HAP-1 (cell line): ENCODE data around the gene FOXJ3.

Source experiments
- DNase-seq, 2 experiments: peaks; one replicate each; pipeline ENCODE4 v3.0.0-alpha.2; 2016 to 2020; ENCODE audit warnings: low spot score in 2 of 2
- H3K27me3 ChIP-seq: fragments of 250-450 bp; sonication (Bioruptor Pico); 2 replicates; pipeline ENCODE4 v1.5.1; 2020; ENCODE audit warnings: low read depth, mild to moderate bottlenecking, moderate library complexity
- H3K36me3 ChIP-seq: fragments of 250-450 bp; sonication (Bioruptor Pico); replicated peaks from 2 replicates; pipeline ENCODE4 v1.5.1; 2020; ENCODE audit warnings: mild to moderate bottlenecking
- H3K4me1 ChIP-seq: fragments of 250-450 bp; sonication (Bioruptor Pico); 2 replicates; pipeline ENCODE4 v1.5.1; 2020; ENCODE audit warnings: mild to moderate bottlenecking
- H3K4me3 ChIP-seq: fragments of 250-450 bp; sonication (Bioruptor Pico); 2 replicates; pipeline ENCODE4 v1.5.1; 2020; ENCODE audit warnings: mild to moderate bottlenecking, moderate library complexity
- H3K9me3 ChIP-seq: fragments of 250-450 bp; sonication (Bioruptor Pico); 2 replicates; pipeline ENCODE4 v1.5.1; 2020; ENCODE audit warnings: mild to moderate bottlenecking, moderate library complexity
- in situ Hi-C: fragments of 300-500 bp; cut with MboI; formaldehyde crosslinking; loops from 3 replicates; pipeline ENCODE4 v1.14.3; 2020; ENCODE audit warnings: low sequenced_read_pairs, inconsistent platforms, mixed read lengths

FOXJ3 gene

DNA sequence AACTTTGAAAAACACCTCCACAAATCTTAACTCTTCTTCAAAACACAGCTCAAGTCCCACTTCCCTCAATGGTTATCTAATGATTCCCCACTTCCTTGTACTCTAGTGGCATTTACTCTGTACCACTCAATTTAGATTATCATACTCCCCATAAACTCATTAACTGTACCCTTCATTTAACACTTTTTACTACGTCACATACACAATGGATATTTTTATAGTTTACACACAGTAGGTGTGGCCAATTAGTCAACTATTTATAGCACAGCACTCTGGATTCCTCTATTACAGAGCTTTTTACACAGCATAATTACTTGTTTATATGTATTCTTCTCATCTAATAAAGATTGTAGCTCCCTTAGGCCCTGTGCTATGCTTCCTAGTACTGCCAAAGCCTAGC lies 62.1 kb downstream of the FOXJ3 start:
- Histone ChIP-seq H3K4me3 (no peak overlapping the region), H3K36me3 (peaks cover 5% of the 10 kb centered on the region), H3K27me3 (no peaks in the 10 kb centered on the region), H3K9me3 (no peaks in the 10 kb centered on the region), H3K4me1 (no peaks in the 10 kb centered on the region)
- in situ Hi-C loops: no loop called here
- no peak for DNase-seq

DNA sequence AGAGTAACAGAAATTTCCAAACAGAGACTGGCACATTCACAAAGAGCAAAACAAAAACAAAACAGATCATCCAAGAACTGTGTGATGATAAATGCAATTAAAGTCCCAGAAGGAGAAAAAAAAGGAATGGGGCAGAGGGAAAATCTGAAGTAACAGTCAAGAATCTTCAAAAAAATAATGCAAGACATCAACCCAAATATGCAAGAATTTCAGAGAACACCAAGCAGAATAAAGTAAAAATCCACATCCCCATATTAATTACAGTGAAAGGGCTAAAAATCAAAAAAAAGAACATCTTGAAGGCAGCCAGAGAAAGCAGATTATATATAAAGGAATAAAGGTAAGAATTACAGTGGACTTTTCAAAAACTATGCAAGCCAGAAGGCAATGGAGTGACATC lies 67.1 kb downstream of the FOXJ3 start:
- H3K4me1 ChIP-seq: no peaks in the 10 kb centered on the region
- in situ Hi-C loops: no loop called here
- no peaks in the 10 kb centered on the region for H3K9me3 ChIP-seq
- no peaks in the 10 kb centered on the region for H3K27me3 ChIP-seq
- no peaks in the 10 kb centered on the region; the same call in none of the 2 replicates for H3K36me3 ChIP-seq
- H3K4me3 ChIP-seq: no peak overlapping the region
- no peak for DNase-seq

GRCh38 chr1:42266253-42267135 lies 68.5 kb downstream of the FOXJ3 start:
- no peaks in the 10 kb centered on the region; the same call in none of the 2 replicates for H3K36me3 ChIP-seq
- no peak overlapping the region for H3K4me3 ChIP-seq
- in situ Hi-C loops: no loop called here
- peaks cover 2% of the 10 kb centered on the region for H3K4me1 ChIP-seq
- no peaks in the 10 kb centered on the region for H3K9me3 ChIP-seq
- no peaks in the 10 kb centered on the region for H3K27me3 ChIP-seq
- no peak for DNase-seq

- no peaks in the 10 kb centered on the region for H3K9me3 ChIP-seq
- in situ Hi-C loops: no loop called here
Observed at GRCh38 chr1:42264511-42265190, 70.4 kb downstream of the FOXJ3 start.

DNA sequence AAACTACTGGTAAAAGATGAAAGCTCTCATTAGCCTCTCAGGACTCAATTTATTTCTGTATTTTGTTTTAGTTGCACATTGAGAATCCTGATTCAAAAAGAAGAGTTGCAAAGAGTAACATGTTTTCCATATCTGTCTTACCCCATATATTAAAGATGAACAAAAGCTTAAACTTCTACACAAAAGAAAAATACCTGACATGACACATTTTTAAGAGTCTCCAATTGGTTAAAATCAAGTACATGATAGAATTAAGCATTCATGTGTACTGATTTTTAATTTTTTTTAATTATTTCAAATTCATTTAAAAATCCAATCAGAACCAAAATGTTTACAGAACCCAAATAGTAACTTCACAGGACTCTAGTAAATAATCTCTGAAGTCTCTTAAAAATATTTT lies 72.0 kb downstream of the FOXJ3 start:
- H3K36me3 ChIP-seq: no peaks in the 10 kb centered on the region; the same call in none of the 2 replicates
- DNase-seq: no peak
- H3K9me3 ChIP-seq: no peaks in the 10 kb centered on the region
- in situ Hi-C loops: no loop called here
- H3K27me3 ChIP-seq: no peaks in the 10 kb centered on the region
- no peak overlapping the region for H3K4me3 ChIP-seq
- peaks cover 31% of the 10 kb centered on the region for H3K4me1 ChIP-seq

More at GRCh38 chr1:42264511-42265190, 70.4 kb downstream of the FOXJ3 start:
- Histone ChIP-seq H3K36me3 (no peaks in the 10 kb centered on the region; the same call in none of the 2 replicates), H3K27me3 (no peaks in the 10 kb centered on the region), H3K4me1 (peaks cover 19% of the 10 kb centered on the region), H3K4me3 (no peak overlapping the region)
- DNase-seq: no peak

- no peak for DNase-seq
- Histone ChIP-seq H3K9me3 (no peaks in the 10 kb centered on the region), H3K4me1 (peaks cover 34% of the 10 kb centered on the region), H3K36me3 (peaks cover 3% of the 10 kb centered on the region), H3K4me3 (no peak overlapping the region), H3K27me3 (no peaks in the 10 kb centered on the region)
- in situ Hi-C loops: no loop called here
Observed at GRCh38 chr1:42260376-42261070, 74.5 kb downstream of the FOXJ3 start.

DNA sequence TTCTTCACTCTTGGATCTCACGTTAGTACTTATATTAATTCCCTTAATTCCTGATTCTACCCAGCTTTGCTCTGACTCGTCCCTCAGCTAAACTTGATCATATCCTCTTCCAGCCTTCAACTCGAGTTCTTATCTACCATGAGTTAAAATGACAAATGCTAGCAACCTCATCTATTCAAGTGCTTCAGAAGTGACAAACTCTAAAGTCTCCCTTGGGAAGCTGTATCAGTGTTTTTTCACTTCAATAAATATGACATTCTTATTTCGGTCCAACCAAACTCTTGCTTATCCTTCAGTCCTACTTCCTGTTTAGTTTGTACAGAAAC lies 75.3 kb downstream of the FOXJ3 start:
- Histone ChIP-seq H3K4me1 (peaks cover 34% of the 10 kb centered on the region), H3K9me3 (no peaks in the 10 kb centered on the region), H3K27me3 (no peaks in the 10 kb centered on the region), H3K4me3 (no peak overlapping the region), H3K36me3 (peaks cover 3% of the 10 kb centered on the region)
- no peak for DNase-seq
- in situ Hi-C loops: no loop called here

GRCh38 chr1:42259059-42259738 lies 75.8 kb downstream of the FOXJ3 start:
- Histone ChIP-seq H3K36me3 (peaks cover 3% of the 10 kb centered on the region), H3K4me1 (peaks cover 34% of the 10 kb centered on the region), H3K4me3 (no peak overlapping the region), H3K27me3 (no peaks in the 10 kb centered on the region), H3K9me3 (no peaks in the 10 kb centered on the region)
- peak; percentile 35 to 76 for DNase-seq
- in situ Hi-C loops: no loop called here

DNA sequence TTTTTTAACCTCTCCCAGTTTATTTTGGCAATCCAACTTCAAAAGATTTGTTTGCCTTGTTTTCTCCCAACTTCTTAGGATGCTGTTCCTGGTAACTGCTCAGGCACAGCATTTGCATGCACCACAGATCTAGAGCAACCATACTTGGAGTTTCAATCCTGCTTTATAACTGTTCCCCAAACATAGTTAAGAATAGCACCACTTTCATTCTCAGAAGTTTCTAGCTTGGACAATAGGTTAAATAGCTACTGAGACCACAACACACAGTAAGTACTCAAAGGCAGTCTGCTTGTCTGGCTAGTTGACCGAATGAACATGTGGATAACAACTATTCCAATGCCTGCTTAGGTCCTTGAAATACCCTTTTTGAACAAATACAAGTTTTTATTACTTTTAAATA lies 76.8 kb downstream of the FOXJ3 start:
- no peak for DNase-seq
- peaks cover 3% of the 10 kb centered on the region for H3K36me3 ChIP-seq
- no peaks in the 10 kb centered on the region for H3K9me3 ChIP-seq
- H3K4me1 ChIP-seq: peaks cover 34% of the 10 kb centered on the region
- in situ Hi-C loops: no loop called here
- no peaks in the 10 kb centered on the region for H3K27me3 ChIP-seq
- H3K4me3 ChIP-seq: no peak overlapping the region

DNA sequence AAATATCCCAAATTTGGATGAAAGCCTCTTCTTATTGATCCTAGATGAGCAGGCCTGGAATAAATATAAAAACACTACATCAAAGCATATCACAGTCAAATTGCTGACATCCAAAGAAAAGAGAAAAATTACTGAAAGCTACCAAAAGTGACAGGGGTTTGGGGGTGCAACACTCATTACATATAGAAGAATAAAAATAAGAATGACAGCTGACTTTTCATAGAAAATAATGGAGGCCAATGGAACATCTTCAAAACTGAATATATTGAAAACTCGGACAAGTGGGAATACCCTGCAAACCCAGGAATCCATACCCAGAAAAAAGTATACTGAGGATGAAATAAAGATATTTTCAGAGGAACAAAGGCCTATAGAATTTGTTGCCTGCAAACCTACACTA lies 84.0 kb downstream of the FOXJ3 start:
- in situ Hi-C loops: no loop called here
- Histone ChIP-seq H3K4me3 (no peak overlapping the region), H3K36me3 (peaks cover 6% of the 10 kb centered on the region), H3K4me1 (peaks cover 7% of the 10 kb centered on the region), H3K9me3 (peaks cover 4% of the 10 kb centered on the region; the same call in 1 of the 2 replicates), H3K27me3 (no peaks in the 10 kb centered on the region)
- DNase-seq: no peak

DNA sequence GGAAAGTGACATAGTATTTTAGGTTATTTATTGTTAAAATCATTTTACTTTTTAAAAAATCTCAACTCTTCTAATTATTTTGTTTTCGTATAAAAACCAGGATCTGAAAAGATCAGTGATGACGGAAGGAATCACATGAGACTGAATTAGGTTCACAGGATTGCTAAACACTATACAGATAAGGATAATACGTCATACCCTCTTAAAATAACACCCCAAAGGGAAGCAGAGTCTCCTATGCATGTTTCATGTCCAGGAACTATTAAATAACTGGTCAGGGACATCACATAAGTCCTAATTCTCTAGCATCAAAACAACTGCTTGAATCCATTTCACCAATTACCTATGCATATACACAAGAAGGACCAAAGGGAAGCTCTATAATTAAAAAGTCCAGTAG lies 84.9 kb downstream of the FOXJ3 start:
- Histone ChIP-seq H3K4me3 (no peak overlapping the region), H3K36me3 (peaks cover 6% of the 10 kb centered on the region), H3K4me1 (peaks cover 15% of the 10 kb centered on the region), H3K9me3 (peaks cover 4% of the 10 kb centered on the region; the same call in 1 of the 2 replicates), H3K27me3 (no peaks in the 10 kb centered on the region)
- in situ Hi-C loops: no loop called here
- no peak for DNase-seq

GRCh38 chr1:42240966-42241755 lies 93.9 kb downstream of the FOXJ3 start:
- Histone ChIP-seq H3K4me1 (peaks cover 17% of the 10 kb centered on the region), H3K4me3 (no peak overlapping the region), H3K9me3 (0 out of 2 replicates have a peak, but pooled peaks cover 2% of the 10 kb centered on the region), H3K27me3 (no peaks in the 10 kb centered on the region), H3K36me3 (no peaks in the 10 kb centered on the region)
- no peak for DNase-seq
- in situ Hi-C loops: no loop called here

GRCh38 chr1:42239555-42239954 lies 95.5 kb downstream of the FOXJ3 start:
- Histone ChIP-seq H3K4me3 (no peak overlapping the region), H3K27me3 (no peaks in the 10 kb centered on the region), H3K36me3 (no peaks in the 10 kb centered on the region), H3K9me3 (peaks cover 6% of the 10 kb centered on the region; the same call in 1 of the 2 replicates), H3K4me1 (peaks cover 1% of the 10 kb centered on the region)
- DNase-seq: no peak
- in situ Hi-C loops: no loop called here
